Endodermal cell (in vitro differentiated cells): ENCODE measurements around the gene ULK1. TPM values are rescaled to one million over a fixed set of nuclear protein-coding genes. Genes with fewer than 3 reads are reported as not detected.
A peak's percentile ranks its signal among the peaks of the same experiment; 100 is the strongest.
"Not testable (repeated sequence)": the region's sequence is repeated elsewhere in the genome, so short reads cannot be mapped to it uniquely, and the experiment has no call there.

Experiments
- DNase-seq: peaks from one replicate; pipeline ENCODE4 v3.0.0-alpha.2; 2017
- H3K27ac ChIP-seq: 2 replicates; pipeline ENCODE4 v1.5.1; 2013; ENCODE audit warnings: mild to moderate bottlenecking, low read depth, low read length, moderate library complexity
- H3K27me3 ChIP-seq: 2 replicates; pipeline ENCODE4 v1.6.1; 2013; ENCODE audit warnings: mild to moderate bottlenecking, low read length, moderate library complexity; ENCODE audit not compliant: insufficient read depth, control insufficient read depth, poor library complexity, severe bottlenecking
- H3K36me3 ChIP-seq: 2 replicates; pipeline ENCODE4 v1.7.0; 2013; ENCODE audit warnings: mild to moderate bottlenecking, low read length, moderate library complexity; ENCODE audit not compliant: control insufficient read depth, insufficient read depth
- H3K4me1 ChIP-seq: one replicate; pipeline ENCODE4 v1.7.0; 2013; ENCODE audit warnings: low read length; ENCODE audit not compliant: control insufficient read depth, insufficient read depth
- H3K4me3 ChIP-seq: 2 replicates; pipeline ENCODE4 v1.5.1; 2013; ENCODE audit warnings: mild to moderate bottlenecking, low read length, moderate library complexity
- H3K9ac ChIP-seq: 2 replicates; pipeline ENCODE4 v1.6.1; 2013; ENCODE audit warnings: mild to moderate bottlenecking, low read length, moderate library complexity; ENCODE audit not compliant: poor library complexity, severe bottlenecking; ENCODE audit errors: extremely low read depth
- H3K9me3 ChIP-seq: 2 replicates; pipeline ENCODE4 v1.6.1; 2013; ENCODE audit warnings: mild to moderate bottlenecking, low read length, moderate library complexity; ENCODE audit not compliant: control insufficient read depth
- H3K27ac Mint-ChIP-seq: 2 replicates; pipeline ENCODE4 v1.8.0; 2020; ENCODE audit warnings: mixed read lengths
- H3K27me3 Mint-ChIP-seq: 2 replicates; pipeline ENCODE4 v1.8.0; 2021; ENCODE audit warnings: mild to moderate bottlenecking, mixed read lengths; ENCODE audit not compliant: insufficient read depth
- H3K36me3 Mint-ChIP-seq: 2 replicates; pipeline ENCODE4 v1.8.0; 2020; ENCODE audit warnings: low read depth, mixed read lengths
- H3K4me1 Mint-ChIP-seq: 2 replicates; pipeline ENCODE4 v1.8.0; 2020; ENCODE audit warnings: mixed read lengths
- H3K4me3 Mint-ChIP-seq: 2 replicates; pipeline ENCODE4 v1.8.0; 2020; ENCODE audit warnings: mild to moderate bottlenecking, moderate library complexity, mixed read lengths
- H3K9me3 Mint-ChIP-seq: 2 replicates; pipeline ENCODE4 v1.8.0; 2020; ENCODE audit warnings: mild to moderate bottlenecking, mixed read lengths
- CTCF ChIP-seq: fragments of 200-600 bp; sonication (generic); conservative IDR thresholded peaks from 2 replicates; pipeline ENCODE4 v1.5.0; 2021; ENCODE audit warnings: antibody characterized with exemption, mild to moderate bottlenecking
- WGBS, 2 experiments: methylation state at CpG; one replicate each; pipeline versions ENCODE4 v1.1.5 to v1.1.7; 2013; ENCODE audit warnings: missing lambda C conversion rate in 2 of 2, mixed read lengths in 1 of 2; ENCODE audit not compliant: insufficient coverage in 1 of 2, insufficient read length in 1 of 2; 5-methylcytosine and 5-hydroxymethylcytosine counted together
- total RNA-seq, 2 donors: library from RNA; stranded (reverse); fragmentation: NEBNext Ultra II Directional in 1 of 2; extraction: Animal tissue kit (Norgen Biotek cat#: 25700) in 1 of 2; gene quantifications; 2 replicates in 1 of 2; 3 replicates in 1 of 2; pipeline ENCODE4 v1.2.1, GENCODE V29; 2021

The ULK1 gene
- total RNA-seq, 2 donors from 2014 or later = 68.0 to 104 TPM

GRCh38 chr12:131949431-131950181 is 55.2 kb downstream of the ULK1 start, which contains the start of gene EP400:
EP400 (plus strand) TSS chr12:131949942; CDS start chr12:131960620, 10,678 bp downstream.
- Mint-ChIP-seq H3K4me3 (peak within 1 kb of the TSS; percentile 83), H3K36me3 (peaks cover 9% of the 10 kb centered on the region), H3K9me3 (no peaks in the 10 kb centered on the region), H3K4me1 (peaks cover 5% of the 10 kb centered on the region), H3K27me3 (no peaks in the 10 kb centered on the region), H3K27ac (peak within 1 kb of the TSS; percentile 92)
- Histone ChIP-seq H3K27me3 (no peaks in the 10 kb centered on the region), H3K9ac (peak within 1 kb of the TSS; percentile 87), H3K36me3 (peaks cover 7% of the 10 kb centered on the region), H3K4me3 (peak within 1 kb of the TSS; percentile 88), H3K9me3 (no peaks in the 10 kb centered on the region), H3K4me1 (no peaks in the 10 kb centered on the region), H3K27ac (peak within 1 kb of the TSS; percentile 70)
- peak; percentile 69 for TF ChIP-seq CTCF
- WGBS, 2 experiments = 2 to 3% methylated on average over 18 to 97 of the region's 97 CpGs
- DNase-seq = peak; percentile 99

GRCh38 chr12:131950182-131950913 is 55.9 kb downstream of the ULK1 start:
- Histone ChIP-seq H3K4me1 (no peaks in the 10 kb centered on the region), H3K27me3 (no peaks in the 10 kb centered on the region), H3K36me3 (no peaks in the 10 kb centered on the region), H3K9ac (peak overlapping the region; percentile 87), H3K4me3 (peak overlapping the region; percentile 88), H3K9me3 (no peaks in the 10 kb centered on the region), H3K27ac (peak overlapping the region; percentile 70)
- peak overlapping the region; percentile 83 for H3K4me3 Mint-ChIP-seq
- H3K9me3 Mint-ChIP-seq = no peaks in the 10 kb centered on the region
- no peaks in the 10 kb centered on the region for H3K27me3 Mint-ChIP-seq
- peak; percentile 73 for DNase-seq
- H3K27ac Mint-ChIP-seq = peak overlapping the region; percentile 92
- peaks cover 5% of the 10 kb centered on the region for H3K4me1 Mint-ChIP-seq
- no peak for TF ChIP-seq CTCF
- 4 to 6% methylated on average over 45 to 79 of the region's 79 CpGs for WGBS, 2 experiments
- peaks cover 3% of the 10 kb centered on the region for H3K36me3 Mint-ChIP-seq

GRCh38 chr12:131953810-131954209 is 59.4 kb downstream of the ULK1 start:
- not testable (repeated sequence) for H3K36me3 ChIP-seq, H3K9me3 Mint-ChIP-seq, H3K36me3 Mint-ChIP-seq, H3K27me3 Mint-ChIP-seq, H3K4me1 Mint-ChIP-seq, H3K27ac Mint-ChIP-seq, H3K4me3 Mint-ChIP-seq, H3K9ac ChIP-seq, H3K4me3 ChIP-seq, H3K9me3 ChIP-seq, H3K27ac ChIP-seq, H3K4me1 ChIP-seq, H3K27me3 ChIP-seq
- peak; percentile 8 for DNase-seq
- WGBS, 2 experiments = 95 to 98% methylated on average over 7 to 9 of the region's 9 CpGs

GRCh38 chr12:131954460-131954859 is 60.0 kb downstream of the ULK1 start:
- H3K4me1 Mint-ChIP-seq = peaks cover 15% of the 10 kb centered on the region
- not testable (repeated sequence) for H3K4me3 Mint-ChIP-seq, H3K9me3 ChIP-seq, H3K27ac ChIP-seq, H3K4me3 ChIP-seq, H3K27ac Mint-ChIP-seq, H3K27me3 ChIP-seq, H3K4me1 ChIP-seq, H3K36me3 Mint-ChIP-seq, H3K9ac ChIP-seq, H3K27me3 Mint-ChIP-seq, H3K9me3 Mint-ChIP-seq, H3K36me3 ChIP-seq
- DNase-seq = peak; percentile 24
- WGBS, 2 experiments = 95 to 97% methylated on average over 6 to 13 of the region's 13 CpGs
